ENCODE measurements around the gene GRIK1.

- TF ChIP-seq POLR2A (IDR thresholded peaks at IDR 0.05) (no peak), CTCF (IDR thresholded peaks at IDR 0.05) (no peak)
Measured at GRCh38 chr21:29749223-29749622, 190.6 kb downstream of the GRIK1 start.

Measured in thyroid gland (tissue), 4 donors.